H1 (cell line): ENCODE measurements around the gene PRMT5. TPM values are rescaled to one million over a fixed set of nuclear protein-coding genes. Genes with fewer than 3 reads are reported as not detected.

ENCODE experiments used
- CTCF ChIA-PET: fragments of 300-600 bp; sonication (Branson Sonifier 250); formaldehyde crosslinking; loops from one replicate; lab custom pipeline; 2021; ENCODE audit not compliant: partially characterized antibody; lab: Charles Lee
- POLR2A ChIA-PET: fragments of 300-600 bp; sonication (Branson Sonifier 250); formaldehyde crosslinking; loops from one replicate; lab custom pipeline; 2021; ENCODE audit warnings: inconsistent platforms; ENCODE audit not compliant: partially characterized antibody; lab: Charles Lee
- DNase-seq, 2 experiments: peaks; one replicate each; pipeline versions ENCODE4 v3.0.0 to v3.0.0-alpha.2; 2010 to 2022; ENCODE audit warnings: low spot score in 2 of 2, low read depth in 1 of 2, mixed read lengths in 1 of 2
- FAIRE-seq: peaks from 2 replicates; lab custom pipeline; 2011; peaks lifted over from hg19 to GRCh38; lab: Jason Lieb, UNC
- H2AFZ ChIP-seq: 2 replicates; pipeline ENCODE4 v1.8.1; 2012; ENCODE audit warnings: low read length, inconsistent platforms
- H2AK5ac ChIP-seq: 2 replicates; pipeline ENCODE4 v1.6.1; 2013; ENCODE audit warnings: low read depth, low read length
- H2BK120ac ChIP-seq: replicated peaks from 2 replicates; pipeline ENCODE3; 2013; ENCODE audit warnings: low read depth, low read length, inconsistent platforms
- H2BK12ac ChIP-seq: 2 replicates; pipeline ENCODE4 v1.6.1; 2013; ENCODE audit warnings: low read depth, low read length
- H2BK15ac ChIP-seq: 2 replicates; pipeline ENCODE4 v1.6.1; 2013; ENCODE audit warnings: low read length
- H2BK20ac ChIP-seq: 2 replicates; pipeline ENCODE4 v1.6.1; 2013; ENCODE audit warnings: low read length
- H2BK5ac ChIP-seq: 2 replicates; pipeline ENCODE4 v1.6.1; 2013; ENCODE audit warnings: low read depth, low read length
- H3K14ac ChIP-seq: 2 replicates; pipeline ENCODE4 v1.6.1; 2013; ENCODE audit warnings: inconsistent platforms; ENCODE audit not compliant: insufficient read length
- H3K18ac ChIP-seq: 2 replicates; pipeline ENCODE4 v1.6.1; 2013; ENCODE audit warnings: low read length; ENCODE audit errors: extremely low read depth
- H3K23ac ChIP-seq: 2 replicates; pipeline ENCODE4 v1.6.1; 2013; ENCODE audit warnings: inconsistent platforms; ENCODE audit not compliant: insufficient read length
- H3K23me2 ChIP-seq: 2 replicates; pipeline ENCODE4 v1.6.1; 2013; ENCODE audit warnings: low read depth, low read length
- H3K27ac ChIP-seq: 2 replicates; pipeline ENCODE4 v1.6.1; 2011; ENCODE audit warnings: low read depth, low read length, inconsistent platforms
- H3K27me3 ChIP-seq, 4 experiments: replicated peaks in 1 of 4; 1 replicate in 1 of 4; 2 replicates in 3 of 4; pipeline versions ENCODE4 v1.6.1 to v1.8.1; 2011 to 2013; ENCODE audit warnings: low read length in 3 of 4, mild to moderate bottlenecking in 3 of 4, inconsistent platforms in 2 of 4, mixed read lengths in 2 of 4, moderate library complexity in 1 of 4; ENCODE audit not compliant: control insufficient read depth in 3 of 4, insufficient read depth in 3 of 4; ENCODE audit errors: extremely low read depth in 1 of 4
- H3K36me3 ChIP-seq, 4 experiments: 2 replicates each; pipeline versions ENCODE4 v1.6.1 to v1.8.1; 2011 to 2013; ENCODE audit warnings: mild to moderate bottlenecking in 4 of 4, low read length in 3 of 4, moderate library complexity in 2 of 4, control low read depth in 1 of 4, inconsistent platforms in 1 of 4; ENCODE audit not compliant: insufficient read depth in 4 of 4, control insufficient read depth in 2 of 4
- H3K4ac ChIP-seq: replicated peaks from 2 replicates; pipeline ENCODE3; 2013; ENCODE audit warnings: low read length, low read depth, mixed read lengths, inconsistent platforms; ENCODE audit not compliant: insufficient read length
- H3K4me1 ChIP-seq, 4 experiments: replicated peaks in 1 of 4; 1 replicate in 1 of 4; 2 replicates in 3 of 4; pipeline versions ENCODE4 v1.6.1 to v1.8.1; 2011 to 2013; ENCODE audit warnings: low read length in 3 of 4, inconsistent platforms in 2 of 4, mixed read lengths in 1 of 4; ENCODE audit not compliant: insufficient read depth in 4 of 4, control insufficient read depth in 3 of 4
- H3K4me2 ChIP-seq, 2 experiments: 2 replicates each; pipeline versions ENCODE4 v1.6.1 to v1.8.1; 2011 to 2013; ENCODE audit warnings: low read depth in 2 of 2, low read length in 2 of 2, control low read depth in 1 of 2, inconsistent platforms in 1 of 2, mild to moderate bottlenecking in 1 of 2; ENCODE audit not compliant: insufficient read depth in 1 of 2
- H3K4me3 ChIP-seq, 4 experiments: fragments of 200-600, 300-600 bp in 1 of 4; sonication (generic), shearing (Covaris generic), sonication (Bioruptor Twin) in 1 of 4; 2 replicates each; pipeline versions ENCODE4 v1.5.1 to v1.8.1; 2011 to 2016; ENCODE audit warnings: low read length in 4 of 4, low read depth in 3 of 4, control low read depth in 2 of 4, inconsistent platforms in 2 of 4, mild to moderate bottlenecking in 2 of 4, mixed read lengths in 1 of 4, moderate library complexity in 1 of 4; ENCODE audit not compliant: insufficient read depth in 2 of 4; ENCODE audit errors: extremely low read depth in 1 of 4
- H3K56ac ChIP-seq: replicated peaks from 2 replicates; pipeline ENCODE3; 2013; ENCODE audit warnings: low read depth, mild to moderate bottlenecking, mixed read lengths, low read length, inconsistent platforms; ENCODE audit not compliant: insufficient read length
- H3K79me1 ChIP-seq: 2 replicates; pipeline ENCODE4 v1.6.1; 2013; ENCODE audit warnings: low read depth, low read length, control low read depth
- H3K79me2 ChIP-seq, 2 experiments: 2 replicates each; pipeline versions ENCODE4 v1.6.1 to v1.8.1; 2012 to 2013; ENCODE audit warnings: low read length in 2 of 2, mild to moderate bottlenecking in 2 of 2, inconsistent platforms in 1 of 2; ENCODE audit not compliant: insufficient read depth in 2 of 2, control insufficient read depth in 1 of 2
- H3K9ac ChIP-seq, 4 experiments: replicated peaks in 1 of 4; 1 replicate in 1 of 4; 2 replicates in 3 of 4; pipeline versions ENCODE4 v1.6.1 to v1.8.1; 2011 to 2013; ENCODE audit warnings: low read depth in 3 of 4, low read length in 3 of 4, control low read depth in 2 of 4, mild to moderate bottlenecking in 2 of 4, moderate library complexity in 2 of 4, inconsistent platforms in 1 of 4; ENCODE audit errors: extremely low read depth in 1 of 4
- H3K9me3 ChIP-seq, 2 experiments: 2 replicates each; pipeline versions ENCODE4 v1.6.1 to v1.8.1; 2012 to 2013; ENCODE audit warnings: mild to moderate bottlenecking in 2 of 2, moderate library complexity in 2 of 2, control low read depth in 1 of 2, inconsistent platforms in 1 of 2, low read depth in 1 of 2, low read length in 1 of 2, mixed read lengths in 1 of 2; ENCODE audit not compliant: insufficient read depth in 2 of 2
- H4K20me1 ChIP-seq, 2 experiments: replicated peaks in 1 of 2; 2 replicates each; pipeline versions ENCODE3 to v1.8.1; 2011 to 2013; ENCODE audit warnings: inconsistent platforms in 2 of 2, low read length in 2 of 2, mild to moderate bottlenecking in 1 of 2; ENCODE audit not compliant: insufficient read depth in 2 of 2, control insufficient read depth in 1 of 2
- H4K5ac ChIP-seq: 2 replicates; pipeline ENCODE4 v1.6.1; 2013; ENCODE audit warnings: low read length, low read depth, mixed read lengths, inconsistent platforms; ENCODE audit not compliant: insufficient read length
- H4K8ac ChIP-seq: 2 replicates; pipeline ENCODE4 v1.8.0; 2013; ENCODE audit warnings: mild to moderate bottlenecking, moderate library complexity, low read length, inconsistent platforms; ENCODE audit not compliant: insufficient read depth; ENCODE audit errors: extremely low read depth
- H4K91ac ChIP-seq: replicated peaks from 2 replicates; pipeline ENCODE3; 2013; ENCODE audit warnings: low read length, mixed read lengths, inconsistent platforms; ENCODE audit not compliant: insufficient read length
- BACH1 ChIP-seq: IDR thresholded peaks from 2 replicates; pipeline ENCODE4 v1.6.1; 2012; ENCODE audit warnings: low read length, improper control_type of control experiment
- CEBPB ChIP-seq: IDR thresholded peaks from 2 replicates; pipeline ENCODE4 v1.6.1; 2012; ENCODE audit warnings: low read depth, low read length
- EP300 ChIP-seq, 2 experiments: IDR thresholded peaks; 1 replicate in 1 of 2; 2 replicates in 1 of 2; pipeline ENCODE4 v1.6.1; 2011 to 2012; ENCODE audit warnings: low read depth in 2 of 2, low read length in 2 of 2, mild to moderate bottlenecking in 2 of 2, borderline replicate concordance in 1 of 2, inconsistent platforms in 1 of 2, moderate library complexity in 1 of 2
- HDAC2 ChIP-seq, 2 experiments: fragments of 300-600 bp in 1 of 2; sonication (generic) in 1 of 2; IDR thresholded peaks; 2 replicates each; pipeline ENCODE4 v1.6.1; 2011 to 2012; ENCODE audit warnings: low read depth in 2 of 2, low read length in 2 of 2, mild to moderate bottlenecking in 2 of 2, moderate library complexity in 2 of 2, borderline replicate concordance in 1 of 2, inconsistent platforms in 1 of 2
- KDM5A ChIP-seq: fragments of 200-600 bp; IDR thresholded peaks from 2 replicates; pipeline ENCODE4 v1.7.1; 2012; ENCODE audit warnings: mild to moderate bottlenecking, low read length, inconsistent platforms, mixed read lengths
- POLR2AphosphoS5 ChIP-seq: IDR thresholded peaks from 2 replicates; pipeline ENCODE4 v1.6.1; 2011; ENCODE audit warnings: low read depth, low read length
- RXRA ChIP-seq: IDR thresholded peaks from 2 replicates; pipeline ENCODE4 v1.6.1; 2011; ENCODE audit warnings: low read depth, mild to moderate bottlenecking, low read length, moderate library complexity; ENCODE audit not compliant: insufficient read depth
- SIRT6 ChIP-seq: IDR thresholded peaks from one replicate; pipeline ENCODE4 v1.7.1; 2012; ENCODE audit warnings: low read length, inconsistent platforms
- SIX5 ChIP-seq: IDR thresholded peaks from 2 replicates; pipeline ENCODE4 v1.6.1; 2011; ENCODE audit warnings: mild to moderate bottlenecking, low read depth, low read length
- SRF ChIP-seq: IDR thresholded peaks from 2 replicates; pipeline ENCODE4 v1.6.1; 2011; ENCODE audit warnings: mild to moderate bottlenecking, low read depth, low read length, moderate library complexity
- SUZ12 ChIP-seq: fragments of 200-600 bp; sonication (generic); IDR thresholded peaks from 2 replicates; pipeline ENCODE4 v1.6.1; 2012; ENCODE audit warnings: mild to moderate bottlenecking, inconsistent platforms, low read length, moderate library complexity, mixed read lengths
- TCF12 ChIP-seq: IDR thresholded peaks from 2 replicates; pipeline ENCODE4 v1.6.1; 2011; ENCODE audit warnings: low read depth, mild to moderate bottlenecking, low read length
- TEAD4 ChIP-seq: IDR thresholded peaks from 2 replicates; pipeline ENCODE4 v1.6.1; 2012; ENCODE audit warnings: low read depth, low read length, inconsistent platforms, mixed read lengths
- WGBS, 2 experiments: shearing (Covaris generic) in 1 of 2; methylation state at CpG; one replicate each; pipeline versions ENCODE4 v1.1.6 to v1.1.7; 2013 to 2015; ENCODE audit warnings: low lambda C conversion rate in 2 of 2, mixed read lengths in 2 of 2, inconsistent platforms in 1 of 2, low coverage in 1 of 2, missing lambda C conversion rate in 1 of 2; ENCODE audit not compliant: insufficient replicate concordance in 2 of 2, insufficient coverage in 1 of 2, insufficient read length in 1 of 2; ENCODE audit errors: extremely low coverage in 1 of 2, missing lambda C conversion rate in 1 of 2; 5-methylcytosine and 5-hydroxymethylcytosine counted together
- polyA plus RNA-seq, 7 experiments: library from polyadenylated mRNA; depleted of rRNA in 3 of 7; stranded (reverse) in 5 of 7; unstranded in 2 of 7; fragments of >200 nt in 5 of 7; fragments of 200-250 nt in 2 of 7; gene quantifications; 1 replicate in 5 of 7; 2 replicates in 1 of 7; 4 replicates in 1 of 7; pipeline versions ENCODE4 v1.2.1 to v1.2.3, GENCODE V29; 2011 to 2013; ENCODE audit warnings: missing spikeins in 2 of 7, mixed read lengths in 2 of 7
- total RNA-seq: library from RNA; stranded (reverse); fragmentation: NEBNext Ultra II Directional; extraction: Animal tissue kit (Norgen Biotek cat#: 25700); gene quantifications from 2 replicates; pipeline ENCODE4 v1.2.1, GENCODE V29; 2021

The PRMT5 gene
- total and polyA plus RNA-seq, 2 of the 8 experiments (the other 6 are each of a cell fraction or from before 2014, with no cell fraction given): 171 to 402 TPM

DNA sequence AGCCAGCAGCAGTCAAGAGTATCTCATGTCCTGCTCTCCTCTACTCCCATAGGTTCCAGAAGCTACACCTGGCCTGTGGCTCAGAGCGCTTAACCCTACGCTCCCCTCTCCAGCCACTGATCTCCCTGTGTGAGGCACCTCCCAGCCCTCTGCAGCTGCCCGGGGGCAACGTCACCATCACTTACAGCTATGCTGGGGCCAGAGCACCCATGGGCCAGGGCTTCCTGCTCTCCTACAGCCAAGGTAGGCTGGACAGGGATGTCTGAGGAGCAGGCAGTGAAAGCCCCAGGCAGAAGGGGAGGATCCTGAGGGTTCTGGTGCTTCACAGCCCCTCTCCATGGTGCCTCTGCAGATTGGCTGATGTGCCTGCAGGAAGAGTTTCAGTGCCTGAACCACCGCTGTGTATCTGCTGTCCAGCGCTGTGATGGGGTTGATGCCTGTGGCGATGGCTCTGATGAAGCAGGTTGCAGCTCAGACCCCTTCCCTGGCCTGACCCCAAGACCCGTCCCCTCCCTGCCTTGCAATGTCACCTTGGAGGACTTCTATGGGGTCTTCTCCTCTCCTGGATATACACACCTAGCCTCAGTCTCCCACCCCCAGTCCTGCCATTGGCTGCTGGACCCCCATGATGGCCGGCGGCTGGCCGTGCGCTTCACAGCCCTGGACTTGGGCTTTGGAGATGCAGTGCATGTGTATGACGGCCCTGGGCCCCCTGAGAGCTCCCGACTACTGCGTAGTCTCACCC lies 54.0 kb downstream of the PRMT5 start:
- DNase-seq (no peak), FAIRE-seq (no peak)
- Histone ChIP-seq H3K4ac (no peak overlapping the region), H4K20me1 (no peaks in the 10 kb centered on the region), H3K9ac (no peak overlapping the region), H3K4me3 (no peak overlapping the region), H2BK12ac (no peak overlapping the region), H3K23me2 (peaks cover 5% of the 10 kb centered on the region), H2BK20ac (no peak overlapping the region), H2BK15ac (no peak overlapping the region), H3K27me3 (no peaks in the 10 kb centered on the region), H2BK5ac (no peak overlapping the region), H3K27ac (no peak overlapping the region), H4K91ac (no peak overlapping the region), H4K5ac (no peak overlapping the region), H2AFZ (no peak overlapping the region), H3K14ac (no peak overlapping the region), H3K23ac (no peak overlapping the region), H3K79me1 (no peaks in the 10 kb centered on the region), H3K4me2 (no peak overlapping the region), H3K56ac (no peak overlapping the region), H3K36me3 (no peaks in the 10 kb centered on the region; a peak in 2 of 8 replicates), H3K4me1 (peaks cover 0 to 9% (median 3%) of the 10 kb centered on the region in 4 experiments; a peak in 4 of 7 replicates), H2BK120ac (no peak overlapping the region), H3K79me2 (no peaks in the 10 kb centered on the region), H4K8ac (no peak overlapping the region; the same call in 1 of the 2 replicates), H3K9me3 (no peaks in the 10 kb centered on the region), H2AK5ac (no peak overlapping the region), H3K18ac (no peak overlapping the region)
- POLR2A ChIA-PET: interaction anchor here (1.3 to 6.6 kb wide), 2 partner anchors 9 to 49 kb away, joined by 3 to 54 read pairs; partner anchors contain the start of gene REM2
- 89% methylated on average over 15 of the region's 15 CpGs; no CpG with 5 or more reads in 1 of the 2 experiments for WGBS, 2 experiments
- CTCF ChIA-PET: interaction anchor here (0.7 to 56.0 kb wide), 6 partner anchors 8 to 305 kb away, joined by 3 to 1562 read pairs (median 64); partner anchors contain the start of genes MMP14, MRPL52, REM2 and SLC7A7
- TF ChIP-seq HDAC2 (IDR thresholded peaks at IDR 0.05; ENCODE audit: borderline replicate concordance in 1 of 2, low read depth in 2 of 2, low read length in 2 of 2) (no peak), TEAD4 (no peak), TCF12 (no peak), SIX5 (no peak), RXRA (no peak), SUZ12 (no peak), BACH1 (no peak), CEBPB (no peak), EP300 (IDR thresholded peaks at IDR 0.05; ENCODE audit: borderline replicate concordance in 1 of 2, low read depth in 2 of 2, low read length in 2 of 2) (no peak), SRF (no peak), SIRT6 (no peak), POLR2AphosphoS5 (no peak), KDM5A (no peak)
